HCT116 (cell line): Measurements from ENCODE around the gene RPTOR.
"Not testable (repeated sequence)": the region's sequence is repeated elsewhere in the genome, so short reads cannot be mapped to it uniquely, and the experiment has no call there.

Experiments
- ATF3 ChIP-seq: IDR thresholded peaks from 2 replicates; pipeline ENCODE4 v1.6.1; 2012
- EGR1 ChIP-seq: IDR thresholded peaks from 2 replicates; pipeline ENCODE4 v1.6.1; 2012; ENCODE audit warnings: low read depth
- EZH2 ChIP-seq: fragments of 200-600 bp; sonication (generic); IDR thresholded peaks from 2 replicates; pipeline ENCODE4 v1.6.1; 2017; ENCODE audit warnings: antibody characterized with exemption, mixed run types
- EZH2phosphoT487 ChIP-seq: fragments of 200-600 bp; IDR thresholded peaks from 2 replicates; pipeline ENCODE4 v1.6.1; 2018; ENCODE audit warnings: antibody characterized with exemption, borderline replicate concordance
- JUND ChIP-seq: IDR thresholded peaks from 2 replicates; pipeline ENCODE4 v1.6.1; 2012
- POLR2A ChIP-seq: IDR thresholded peaks from 2 replicates; pipeline ENCODE4 v1.7.0; 2011; ENCODE audit warnings: borderline replicate concordance; ENCODE audit not compliant: insufficient read depth, insufficient read length; ENCODE audit errors: extremely low read depth
- SIN3A ChIP-seq: IDR thresholded peaks from 2 replicates; pipeline ENCODE4 v1.6.1; 2012; ENCODE audit warnings: low read depth
- SP1 ChIP-seq: IDR thresholded peaks from 2 replicates; pipeline ENCODE4 v1.6.1; 2012; ENCODE audit warnings: low read depth
- SRF ChIP-seq: IDR thresholded peaks from 2 replicates; pipeline ENCODE4 v1.6.1; 2012; ENCODE audit warnings: low read depth
- TF ChIP-seq, protein P1 (sequence below), 3 experiments: fragments of 200-600 bp in 1 of 3; sonication (generic) in 1 of 3; IDR thresholded peaks in 2 of 3; conservative IDR thresholded peaks in 1 of 3; 2 replicates each; pipeline ENCODE4 v1.5.1; 2012 to 2017; ENCODE audit warnings: low read depth in 2 of 3, low read length in 2 of 3, antibody characterized with exemption in 1 of 3, borderline replicate concordance in 1 of 3, control low read depth in 1 of 3, mild to moderate bottlenecking in 1 of 3, mixed read lengths in 1 of 3, mixed run types in 1 of 3, moderate library complexity in 1 of 3; ENCODE audit not compliant: insufficient read depth in 1 of 3

DNA sequence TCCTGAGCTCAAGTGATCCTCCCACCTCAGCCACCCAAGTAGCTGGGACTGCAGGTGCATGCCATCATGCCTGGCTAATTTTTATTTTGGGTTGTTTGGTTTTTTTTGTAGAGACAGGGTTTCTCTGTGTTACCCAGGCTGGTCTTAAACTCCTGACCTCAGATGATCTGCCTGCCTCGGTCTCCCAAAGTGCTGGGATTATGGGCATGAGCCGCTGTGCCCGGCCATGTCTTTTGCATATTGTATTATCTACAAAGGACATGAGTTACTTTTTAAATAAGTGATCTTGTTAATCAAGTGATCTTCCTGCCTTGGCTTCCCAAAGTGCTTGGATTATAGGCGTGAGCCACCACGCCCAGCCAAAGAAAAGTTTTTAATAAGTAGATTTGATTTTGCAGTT, 252.6 kb downstream of the RPTOR start:
- TF ChIP-seq, protein P1, sequence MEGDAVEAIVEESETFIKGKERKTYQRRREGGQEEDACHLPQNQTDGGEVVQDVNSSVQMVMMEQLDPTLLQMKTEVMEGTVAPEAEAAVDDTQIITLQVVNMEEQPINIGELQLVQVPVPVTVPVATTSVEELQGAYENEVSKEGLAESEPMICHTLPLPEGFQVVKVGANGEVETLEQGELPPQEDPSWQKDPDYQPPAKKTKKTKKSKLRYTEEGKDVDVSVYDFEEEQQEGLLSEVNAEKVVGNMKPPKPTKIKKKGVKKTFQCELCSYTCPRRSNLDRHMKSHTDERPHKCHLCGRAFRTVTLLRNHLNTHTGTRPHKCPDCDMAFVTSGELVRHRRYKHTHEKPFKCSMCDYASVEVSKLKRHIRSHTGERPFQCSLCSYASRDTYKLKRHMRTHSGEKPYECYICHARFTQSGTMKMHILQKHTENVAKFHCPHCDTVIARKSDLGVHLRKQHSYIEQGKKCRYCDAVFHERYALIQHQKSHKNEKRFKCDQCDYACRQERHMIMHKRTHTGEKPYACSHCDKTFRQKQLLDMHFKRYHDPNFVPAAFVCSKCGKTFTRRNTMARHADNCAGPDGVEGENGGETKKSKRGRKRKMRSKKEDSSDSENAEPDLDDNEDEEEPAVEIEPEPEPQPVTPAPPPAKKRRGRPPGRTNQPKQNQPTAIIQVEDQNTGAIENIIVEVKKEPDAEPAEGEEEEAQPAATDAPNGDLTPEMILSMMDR (IDR thresholded peaks at IDR 0.05 in 2 of 3, conservative IDR thresholded peaks at IDR 0.05 in 1 of 3; ENCODE audit: borderline replicate concordance in 1 of 3, insufficient read depth in 1 of 3, low read depth in 2 of 3, low read length in 2 of 3): not testable (repeated sequence)
- TF ChIP-seq POLR2A, EGR1, JUND, SRF, SP1, EZH2phosphoT487, EZH2, ATF3, SIN3A: not testable (repeated sequence)
